ENCODE results near the gene TNFSF8.

DNA sequence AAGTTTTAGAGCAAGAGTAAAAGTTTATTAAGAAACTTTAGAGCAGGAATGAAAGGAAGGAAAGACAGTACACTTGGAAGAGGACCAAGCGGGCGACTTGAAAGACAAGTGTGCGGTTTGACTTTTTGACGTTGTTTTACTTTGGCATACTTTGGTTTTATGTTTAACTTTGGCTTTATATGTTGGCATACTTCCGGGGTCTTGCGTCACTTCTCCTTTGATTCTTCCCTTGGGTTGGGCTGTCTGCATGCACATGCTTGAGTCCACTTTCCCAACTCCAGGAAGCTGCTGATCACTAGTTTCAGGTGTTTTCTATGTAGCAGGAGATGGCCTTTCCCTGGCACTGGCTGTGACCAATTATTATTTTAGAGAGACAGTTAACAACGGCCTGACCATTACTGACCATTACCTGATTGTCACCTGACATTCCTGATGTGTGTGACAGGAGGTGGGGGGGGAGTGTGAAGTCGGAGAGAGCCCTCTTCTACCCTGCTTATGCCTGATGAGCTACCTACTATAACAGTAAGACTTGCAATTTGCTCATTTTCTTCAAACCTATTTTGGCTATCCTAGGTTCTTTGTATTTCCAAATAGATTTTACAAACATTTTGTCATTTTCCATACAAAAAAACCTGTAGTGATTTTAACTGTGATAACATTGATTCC is 45.5 kb downstream of the TNFSF8 start:
- TF ChIP-seq TEAD4 (IDR thresholded peaks at IDR 0.05) (no peak), EP300 (IDR thresholded peaks at IDR 0.05; ENCODE audit: borderline replicate concordance) (no peak)
- TF ChIP-seq, protein P1, sequence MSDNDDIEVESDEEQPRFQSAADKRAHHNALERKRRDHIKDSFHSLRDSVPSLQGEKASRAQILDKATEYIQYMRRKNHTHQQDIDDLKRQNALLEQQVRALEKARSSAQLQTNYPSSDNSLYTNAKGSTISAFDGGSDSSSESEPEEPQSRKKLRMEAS (IDR thresholded peaks at IDR 0.05) = no peak

Data from Ishikawa (cell line).